ENCODE results near the gene LMNB1. TPM values are rescaled to one million over a fixed set of nuclear protein-coding genes. Genes with fewer than 3 reads are reported as not detected.
A peak's percentile ranks its signal among the peaks of the same experiment; 100 is the strongest.

The LMNB1 gene
- polyA plus RNA-seq, 1 donor (not counting 4 experiments of a cell fraction or from before 2014, with no cell fraction given) = 11.0 TPM

- dilution Hi-C loops (cut with MboI; ENCODE audit: extremely low pct_ligation_motif_present, low sequenced_read_pairs) = no loop called here
- TF ChIP-seq EZH2 (IDR thresholded peaks at IDR 0.05; ENCODE audit: low read length) = no peak
- no peak for TF ChIP-seq CTCF (optimal IDR thresholded peaks at IDR 0.05 in 1 of 3, IDR thresholded peaks at IDR 0.05 in 1 of 3, conservative IDR thresholded peaks at IDR 0.05 in 1 of 3; ENCODE audit: extremely low read depth in 1 of 3, insufficient read depth in 2 of 3, low read length in 3 of 3)
- no peak overlapping the region for H3K4me2 ChIP-seq (ENCODE audit: control insufficient read depth, extremely low read depth, insufficient read depth, low read depth, low read length)
Measured at GRCh38 chr5:126857472-126858410, 80.8 kb downstream of the LMNB1 start.

DNA sequence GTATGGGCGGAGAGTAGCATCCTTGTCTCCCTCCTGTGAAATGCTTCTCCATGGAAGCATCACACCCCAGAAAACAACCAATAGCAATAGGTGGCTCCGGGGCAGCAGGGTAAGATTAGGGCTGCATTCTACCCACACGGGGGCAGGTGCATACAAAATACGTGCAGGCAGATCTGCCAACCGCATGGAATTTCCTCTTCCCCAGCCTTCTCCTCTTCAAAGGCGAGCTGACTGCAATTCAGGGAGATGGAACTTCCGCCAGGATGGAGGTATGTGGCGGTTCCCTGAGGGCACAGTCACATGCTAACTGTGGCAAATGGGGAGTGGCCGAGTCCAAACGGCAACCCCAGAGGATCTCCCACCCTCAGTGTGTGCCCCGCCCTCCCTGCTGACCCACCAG, 81.5 kb downstream of the LMNB1 start:
- FAIRE-seq = no peak
- H3K4me2 ChIP-seq (ENCODE audit: control insufficient read depth, extremely low read depth, insufficient read depth, low read depth, low read length) = no peak overlapping the region
- H2AFZ ChIP-seq (ENCODE audit: control insufficient read depth, low read length) = no peak overlapping the region
- H3K27ac ChIP-seq (ENCODE audit: control insufficient read depth, insufficient read depth, low read length) = no peak overlapping the region
- peaks cover 4% of the 10 kb centered on the region for H3K4me1 ChIP-seq (ENCODE audit: control insufficient read depth, extremely low read depth, insufficient read depth, low read length)
- H3K9ac ChIP-seq (ENCODE audit: control insufficient read depth, extremely low read depth, insufficient read depth, low read length) = no peak overlapping the region
- no peaks in the 10 kb centered on the region for H3K9me1 ChIP-seq (ENCODE audit: control insufficient read depth, extremely low read depth, insufficient read depth, low read length)
- DNase-seq (ENCODE audit: low read depth, low spot score) = peak; percentile 7
- H3K79me2 ChIP-seq (ENCODE audit: control insufficient read depth, insufficient read depth, low read length) = no peaks in the 10 kb centered on the region
- H3K36me3 ChIP-seq (ENCODE audit: control insufficient read depth in 2 of 2, extremely low read depth in 1 of 2, insufficient read depth in 2 of 2, low read length in 2 of 2) = no peaks in the 10 kb centered on the region
- H3K27me3 ChIP-seq (ENCODE audit: control insufficient read depth, extremely low read depth, insufficient read depth, low read length) = no peaks in the 10 kb centered on the region
- dilution Hi-C loops (cut with MboI; ENCODE audit: extremely low pct_ligation_motif_present, low sequenced_read_pairs) = no loop called here
- no peaks in the 10 kb centered on the region for H3K9me3 ChIP-seq (ENCODE audit: control insufficient read depth, low read depth, low read length)
- no peak overlapping the region for H3K4me3 ChIP-seq (ENCODE audit: control insufficient read depth in 2 of 3, extremely low read depth in 1 of 3, insufficient read depth in 2 of 3, low read depth in 1 of 3, low read length in 3 of 3)
- no peaks in the 10 kb centered on the region for H4K20me1 ChIP-seq (ENCODE audit: control insufficient read depth, extremely low read depth, insufficient read depth, low read length)
- TF ChIP-seq CTCF (optimal IDR thresholded peaks at IDR 0.05 in 1 of 3, IDR thresholded peaks at IDR 0.05 in 1 of 3, conservative IDR thresholded peaks at IDR 0.05 in 1 of 3; ENCODE audit: extremely low read depth in 1 of 3, insufficient read depth in 2 of 3, low read length in 3 of 3) (peak; percentile 39 to 67 (median 42)), EZH2 (IDR thresholded peaks at IDR 0.05; ENCODE audit: low read length) (no peak)

More at GRCh38 chr5:126857472-126858410, 80.8 kb downstream of the LMNB1 start:
- no peaks in the 10 kb centered on the region for H3K36me3 ChIP-seq (ENCODE audit: control insufficient read depth in 2 of 2, extremely low read depth in 1 of 2, insufficient read depth in 2 of 2, low read length in 2 of 2)
- H3K4me1 ChIP-seq (ENCODE audit: control insufficient read depth, extremely low read depth, insufficient read depth, low read length) = peaks cover 4% of the 10 kb centered on the region
- no peaks in the 10 kb centered on the region for H3K79me2 ChIP-seq (ENCODE audit: control insufficient read depth, insufficient read depth, low read length)
- H3K9me3 ChIP-seq (ENCODE audit: control insufficient read depth, low read depth, low read length) = no peaks in the 10 kb centered on the region
- H3K27me3 ChIP-seq (ENCODE audit: control insufficient read depth, extremely low read depth, insufficient read depth, low read length) = no peaks in the 10 kb centered on the region
- no peaks in the 10 kb centered on the region for H4K20me1 ChIP-seq (ENCODE audit: control insufficient read depth, extremely low read depth, insufficient read depth, low read length)
- H3K4me3 ChIP-seq (ENCODE audit: control insufficient read depth in 2 of 3, extremely low read depth in 1 of 3, insufficient read depth in 2 of 3, low read depth in 1 of 3, low read length in 3 of 3) = no peak overlapping the region
- no peak overlapping the region for H3K27ac ChIP-seq (ENCODE audit: control insufficient read depth, insufficient read depth, low read length)
- H3K9ac ChIP-seq (ENCODE audit: control insufficient read depth, extremely low read depth, insufficient read depth, low read length) = no peak overlapping the region
- H3K9me1 ChIP-seq (ENCODE audit: control insufficient read depth, extremely low read depth, insufficient read depth, low read length) = no peaks in the 10 kb centered on the region
- no peak overlapping the region for H2AFZ ChIP-seq (ENCODE audit: control insufficient read depth, low read length)
- no peak for DNase-seq (ENCODE audit: low read depth, low spot score)
- no peak for FAIRE-seq

All from keratinocyte (primary cell).